ENCODE measurements around the gene LSM3.

DNA sequence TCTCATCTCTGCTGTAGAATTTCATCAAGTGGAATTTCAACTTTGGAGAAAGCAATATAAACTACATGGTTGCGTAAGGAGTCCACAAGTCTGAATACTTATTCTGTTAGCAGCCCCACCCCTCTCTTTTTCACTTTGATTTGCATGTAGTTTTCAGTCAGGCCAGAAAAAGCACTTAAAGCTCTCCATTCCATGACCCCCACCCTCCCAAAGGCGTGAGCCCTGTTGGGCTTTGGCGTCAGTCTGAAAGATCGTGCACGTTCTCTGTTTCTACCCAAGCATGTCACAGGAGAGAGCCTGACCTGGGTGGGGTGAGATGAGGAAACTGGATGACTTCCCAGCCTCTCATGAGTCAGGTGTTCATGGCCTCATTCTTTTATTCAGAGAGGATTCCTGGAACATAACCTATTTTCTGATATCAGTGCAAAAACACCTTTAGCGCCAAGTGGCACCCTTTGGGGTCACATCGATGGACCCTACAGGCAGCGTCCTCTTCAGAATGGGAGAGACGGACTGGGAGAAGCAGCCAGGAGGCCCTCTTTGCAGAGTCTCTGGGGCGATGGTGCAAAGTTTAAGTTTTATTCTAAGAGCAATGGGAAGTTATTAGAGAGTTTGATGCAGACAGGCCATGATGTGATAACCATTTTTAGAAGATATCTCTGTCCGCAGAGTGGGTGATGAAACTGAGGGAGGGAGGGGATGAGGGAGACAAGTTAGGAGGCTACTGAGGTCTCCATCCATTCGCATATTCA lies 55.8 kb downstream of the LSM3 start:
- no peak for TF ChIP-seq POLR2AphosphoS5 (IDR thresholded peaks at IDR 0.05)
- no peak for TF ChIP-seq POLR2A (IDR thresholded peaks at IDR 0.05)
- TF ChIP-seq, protein P1, sequence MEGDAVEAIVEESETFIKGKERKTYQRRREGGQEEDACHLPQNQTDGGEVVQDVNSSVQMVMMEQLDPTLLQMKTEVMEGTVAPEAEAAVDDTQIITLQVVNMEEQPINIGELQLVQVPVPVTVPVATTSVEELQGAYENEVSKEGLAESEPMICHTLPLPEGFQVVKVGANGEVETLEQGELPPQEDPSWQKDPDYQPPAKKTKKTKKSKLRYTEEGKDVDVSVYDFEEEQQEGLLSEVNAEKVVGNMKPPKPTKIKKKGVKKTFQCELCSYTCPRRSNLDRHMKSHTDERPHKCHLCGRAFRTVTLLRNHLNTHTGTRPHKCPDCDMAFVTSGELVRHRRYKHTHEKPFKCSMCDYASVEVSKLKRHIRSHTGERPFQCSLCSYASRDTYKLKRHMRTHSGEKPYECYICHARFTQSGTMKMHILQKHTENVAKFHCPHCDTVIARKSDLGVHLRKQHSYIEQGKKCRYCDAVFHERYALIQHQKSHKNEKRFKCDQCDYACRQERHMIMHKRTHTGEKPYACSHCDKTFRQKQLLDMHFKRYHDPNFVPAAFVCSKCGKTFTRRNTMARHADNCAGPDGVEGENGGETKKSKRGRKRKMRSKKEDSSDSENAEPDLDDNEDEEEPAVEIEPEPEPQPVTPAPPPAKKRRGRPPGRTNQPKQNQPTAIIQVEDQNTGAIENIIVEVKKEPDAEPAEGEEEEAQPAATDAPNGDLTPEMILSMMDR (IDR thresholded peaks at IDR 0.05) = no peak
- TF ChIP-seq EP300 (IDR thresholded peaks at IDR 0.05) = no peak

Data from gastroesophageal sphincter (tissue), 3 donors.